RWPE1 (cell line): ENCODE data around the gene EXPH5.

ENCODE experiments used
- CTCF ChIA-PET: fragments of 350-600 bp; sonication (Branson Sonifier 250); formaldehyde crosslinking; extraction: SDS; loops from one replicate; lab custom pipeline; 2021; lab: Yijun Ruan, JAX
- POLR2A ChIA-PET: fragments of 400-600 bp; formaldehyde crosslinking; extraction: SDS; loops from one replicate; lab custom pipeline; 2020; ENCODE audit warnings: antibody characterized with exemption; ENCODE audit not compliant: low non-redundant PET; lab: Yijun Ruan, JAX
- DNase-seq: peaks from one replicate; pipeline ENCODE4 v3.0.0; 2012; ENCODE audit warnings: low spot score
- H3K27ac ChIP-seq: fragments of 450-650 bp; 2 replicates; pipeline ENCODE4 v1.5.1; 2017
- CTCF ChIP-seq: fragments of 450-650 bp; conservative IDR thresholded peaks from 2 replicates; pipeline ENCODE4 v1.5.1; 2017; ENCODE audit warnings: low read depth, mild to moderate bottlenecking

EXPH5 gene

GRCh38 chr11:108559904-108560303 lies 33.7 kb downstream of the EXPH5 start:
- DNase-seq = no peak
- TF ChIP-seq CTCF = no peak
- POLR2A ChIA-PET = no interaction called here

GRCh38 chr11:108559340-108559739 lies 34.2 kb downstream of the EXPH5 start:
- ChIA-PET CTCF (interaction anchor here (0.7 kb wide), 1 partner anchor 255 kb away, joined by 3 read pairs; no protein-coding TSS in a partner anchor), POLR2A (no interaction called here)
- no peak for TF ChIP-seq CTCF
- no peak overlapping the region for H3K27ac ChIP-seq
- DNase-seq = no peak

More at GRCh38 chr11:108559904-108560303, 33.7 kb downstream of the EXPH5 start:
- no peak overlapping the region for H3K27ac ChIP-seq
- CTCF ChIA-PET = interaction anchor here (0.6 kb wide), 1 partner anchor 56 kb away, joined by 4 read pairs; no protein-coding TSS in a partner anchor

GRCh38 chr11:108558222-108558621 lies 35.3 kb downstream of the EXPH5 start:
- ChIA-PET CTCF (no interaction called here), POLR2A (no interaction called here)
- no peak overlapping the region for H3K27ac ChIP-seq
- no peak for TF ChIP-seq CTCF
- DNase-seq = no peak

GRCh38 chr11:108556019-108556418 lies 37.5 kb downstream of the EXPH5 start:
- no peak for TF ChIP-seq CTCF
- ChIA-PET CTCF (no interaction called here), POLR2A (no interaction called here)
- H3K27ac ChIP-seq = no peak overlapping the region
- DNase-seq = no peak

- TF ChIP-seq CTCF = no peak
- CTCF ChIA-PET = interaction anchor here (0.5 kb wide), 1 partner anchor 314 kb away, joined by 3 read pairs; no protein-coding TSS in a partner anchor
Measured at GRCh38 chr11:108551651-108552462, 41.7 kb downstream of the EXPH5 start.

GRCh38 chr11:108549319-108549885 lies 44.2 kb downstream of the EXPH5 start:
- ChIA-PET CTCF (no interaction called here), POLR2A (no interaction called here)
- TF ChIP-seq CTCF = no peak

More at GRCh38 chr11:108551651-108552462, 41.7 kb downstream of the EXPH5 start:
- no peak for DNase-seq
- POLR2A ChIA-PET = no interaction called here
- H3K27ac ChIP-seq = no peak overlapping the region

More at GRCh38 chr11:108549319-108549885, 44.2 kb downstream of the EXPH5 start:
- no peak for DNase-seq
- H3K27ac ChIP-seq = no peak overlapping the region
